IMR-90 (cell line): ENCODE results near the gene SEC61B. TPM values are rescaled to one million over a fixed set of nuclear protein-coding genes. Genes with fewer than 3 reads are reported as not detected.

ENCODE experiments used
- ATAC-seq: fragments of 200-7000 bp; cut with Tn5 transposase; 2 replicates; pipeline ENCODE4 v1.9.1; 2020; ENCODE audit warnings: low read depth, mild to moderate bottlenecking, moderate library complexity
- BruUV-seq: library from RNA; stranded (reverse); fragments of 400-500 nt; replicated peaks from 2 replicates; lab custom pipeline; 2021; lab: Mats Ljungman, UMichigan
- CTCF ChIA-PET: fragments of 300-600 bp; formaldehyde crosslinking; extraction: SDS; loops from one replicate; lab custom pipeline; 2021; ENCODE audit warnings: antibody characterized with exemption; lab: Yijun Ruan, JAX
- POLR2A ChIA-PET: fragments of 300-600 bp; sonication (Branson Sonifier 250); formaldehyde crosslinking; loops from one replicate; lab custom pipeline; 2022; ENCODE audit warnings: antibody characterized with exemption; ENCODE audit not compliant: unreplicated experiment; lab: Charles Lee
- DNase-seq: peaks from one replicate; pipeline ENCODE4 v3.0.0; 2013
- H2AFZ ChIP-seq: replicated peaks from 2 replicates; pipeline ENCODE3; 2013; ENCODE audit warnings: low read length, mild to moderate bottlenecking; ENCODE audit not compliant: poor library complexity
- H2AK5ac ChIP-seq: 2 replicates; pipeline ENCODE4 v1.6.1; 2013; ENCODE audit warnings: low read depth, low read length, inconsistent platforms
- H2AK9ac ChIP-seq: replicated peaks from 2 replicates; pipeline ENCODE3; 2013; ENCODE audit warnings: mild to moderate bottlenecking, low read depth, low read length, moderate library complexity; ENCODE audit not compliant: poor library complexity
- H2BK120ac ChIP-seq: 2 replicates; pipeline ENCODE4 v1.6.1; 2013; ENCODE audit warnings: low read depth, low read length, inconsistent platforms
- H2BK15ac ChIP-seq: 3 replicates; pipeline ENCODE4 v1.6.1; 2013; ENCODE audit warnings: low read depth, low read length, inconsistent platforms
- H2BK20ac ChIP-seq: 2 replicates; pipeline ENCODE4 v1.6.1; 2013; ENCODE audit warnings: low read depth, mild to moderate bottlenecking, inconsistent platforms, low read length, moderate library complexity
- H2BK5ac ChIP-seq: 2 replicates; pipeline ENCODE4 v1.6.1; 2013; ENCODE audit warnings: mild to moderate bottlenecking, low read depth, low read length, inconsistent platforms; ENCODE audit not compliant: poor library complexity, severe bottlenecking
- H3K14ac ChIP-seq: replicated peaks from 2 replicates; pipeline ENCODE4 v1.6.1; 2013; ENCODE audit warnings: low read depth, low read length, inconsistent platforms
- H3K18ac ChIP-seq: 2 replicates; pipeline ENCODE4 v1.6.1; 2013; ENCODE audit warnings: low read depth, low read length, control low read depth
- H3K23ac ChIP-seq: 2 replicates; pipeline ENCODE4 v1.6.1; 2013; ENCODE audit warnings: low read depth, low read length, inconsistent platforms
- H3K27ac ChIP-seq: 2 replicates; pipeline ENCODE4 v1.5.1; 2013; ENCODE audit warnings: mild to moderate bottlenecking, control low read depth, low read length; ENCODE audit not compliant: insufficient read depth
- H3K27me3 ChIP-seq: 2 replicates; pipeline ENCODE4 v1.6.1; 2013; ENCODE audit warnings: low read length; ENCODE audit not compliant: control insufficient read depth, insufficient read depth
- H3K36me3 ChIP-seq: 2 replicates; pipeline ENCODE4 v1.6.1; 2013; ENCODE audit warnings: low read length, mixed read lengths; ENCODE audit not compliant: control insufficient read depth, insufficient read depth
- H3K4ac ChIP-seq: 2 replicates; pipeline ENCODE4 v1.6.1; 2013; ENCODE audit warnings: low read depth, low read length, inconsistent platforms
- H3K4me1 ChIP-seq: 2 replicates; pipeline ENCODE4 v1.6.1; 2013; ENCODE audit warnings: low read length, mixed read lengths; ENCODE audit not compliant: control insufficient read depth, insufficient read depth
- H3K4me2 ChIP-seq: 2 replicates; pipeline ENCODE4 v1.6.1; 2013; ENCODE audit warnings: low read depth, mild to moderate bottlenecking, control low read depth, low read length, moderate library complexity
- H3K4me3 ChIP-seq: 2 replicates; pipeline ENCODE4 v1.5.1; 2013; ENCODE audit warnings: low read depth, mild to moderate bottlenecking, control low read depth, low read length, moderate library complexity; ENCODE audit not compliant: insufficient read depth
- H3K56ac ChIP-seq: 2 replicates; pipeline ENCODE4 v1.6.1; 2013; ENCODE audit warnings: low read length, inconsistent platforms; ENCODE audit not compliant: insufficient read depth; ENCODE audit errors: extremely low read depth
- H3K79me1 ChIP-seq, 2 experiments: 2 replicates each; pipeline ENCODE4 v1.6.1; 2013; ENCODE audit warnings: low read length in 2 of 2, inconsistent platforms in 1 of 2, low read depth in 1 of 2
- H3K9ac ChIP-seq: 2 replicates; pipeline ENCODE4 v1.6.1; 2013; ENCODE audit warnings: low read depth, low read length, control low read depth
- H3K9me1 ChIP-seq: 2 replicates; pipeline ENCODE4 v1.6.1; 2013; ENCODE audit warnings: low read length, inconsistent platforms; ENCODE audit not compliant: insufficient read depth
- H3K9me3 ChIP-seq: 2 replicates; pipeline ENCODE4 v1.6.1; 2013; ENCODE audit warnings: low read length; ENCODE audit not compliant: control insufficient read depth, insufficient read depth
- H4K20me1 ChIP-seq: 2 replicates; pipeline ENCODE4 v1.6.1; 2013; ENCODE audit warnings: low read length, inconsistent platforms; ENCODE audit not compliant: insufficient read depth
- H4K5ac ChIP-seq: 2 replicates; pipeline ENCODE4 v1.6.1; 2013; ENCODE audit warnings: mild to moderate bottlenecking, low read depth, low read length, control low read depth
- H4K8ac ChIP-seq, 2 experiments: 2 replicates each; pipeline ENCODE4 v1.6.1; 2013; ENCODE audit warnings: low read depth in 2 of 2, low read length in 2 of 2, control low read depth in 1 of 2, inconsistent platforms in 1 of 2
- H4K91ac ChIP-seq: 2 replicates; pipeline ENCODE4 v1.6.1; 2013; ENCODE audit warnings: low read depth, low read length, inconsistent platforms; ENCODE audit not compliant: insufficient read depth
- BHLHE40 ChIP-seq: fragments of 150-350 bp; IDR thresholded peaks from 2 replicates; pipeline ENCODE4 v1.6.1; 2016; ENCODE audit warnings: mild to moderate bottlenecking, low read depth, low read length
- CEBPB ChIP-seq: IDR thresholded peaks from 2 replicates; pipeline ENCODE4 v1.6.1; 2012; ENCODE audit warnings: low read depth, low read length, improper control_type of control experiment
- CHD1 ChIP-seq: IDR thresholded peaks from 2 replicates; pipeline ENCODE4 v1.6.1; 2012; ENCODE audit warnings: low read depth, low read length, improper control_type of control experiment
- CTCF ChIP-seq: conservative IDR thresholded peaks from 2 replicates; pipeline ENCODE4 v1.5.1; 2012; ENCODE audit warnings: mild to moderate bottlenecking, low read depth, low read length, improper control_type of control experiment
- ELK1 ChIP-seq: fragments of 150-350 bp; IDR thresholded peaks from 2 replicates; pipeline ENCODE4 v1.6.1; 2016; ENCODE audit warnings: low read depth, mild to moderate bottlenecking, low read length, moderate library complexity, borderline replicate concordance
- FOS ChIP-seq: fragments of 150-350 bp; IDR thresholded peaks from 2 replicates; pipeline ENCODE4 v1.6.1; 2016; ENCODE audit warnings: low read depth, low read length
- MAFK ChIP-seq: IDR thresholded peaks from 2 replicates; pipeline ENCODE4 v1.6.1; 2012; ENCODE audit warnings: low read depth, low read length, improper control_type of control experiment
- MAZ ChIP-seq: IDR thresholded peaks from 2 replicates; pipeline ENCODE4 v1.6.1; 2012; ENCODE audit warnings: low read depth, mild to moderate bottlenecking, low read length, improper control_type of control experiment, moderate library complexity, borderline replicate concordance
- MXI1 ChIP-seq: IDR thresholded peaks from 2 replicates; pipeline ENCODE4 v1.6.1; 2012; ENCODE audit warnings: low read depth, mild to moderate bottlenecking, low read length, moderate library complexity, borderline replicate concordance
- NFE2L2 ChIP-seq: fragments of 150-350 bp; IDR thresholded peaks from 2 replicates; pipeline ENCODE4 v1.6.1; 2016; ENCODE audit warnings: low read depth, mild to moderate bottlenecking, low read length
- POLR2A ChIP-seq: IDR thresholded peaks from 2 replicates; pipeline ENCODE4 v1.6.1; 2012; ENCODE audit warnings: mild to moderate bottlenecking, low read depth, low read length
- RAD21 ChIP-seq: IDR thresholded peaks from 2 replicates; pipeline ENCODE4 v1.6.1; 2012; ENCODE audit warnings: low read length, improper control_type of control experiment
- RCOR1 ChIP-seq: IDR thresholded peaks from 2 replicates; pipeline ENCODE4 v1.6.1; 2012; ENCODE audit warnings: mild to moderate bottlenecking, low read length, improper control_type of control experiment; ENCODE audit not compliant: insufficient replicate concordance
- RFX5 ChIP-seq: IDR thresholded peaks from 2 replicates; pipeline ENCODE4 v1.8.0; 2012; ENCODE audit warnings: low read depth, mild to moderate bottlenecking, low read length, moderate library complexity
- SMC3 ChIP-seq: fragments of 150-350 bp; IDR thresholded peaks from 2 replicates; pipeline ENCODE4 v1.6.1; 2016; ENCODE audit warnings: low read depth, mild to moderate bottlenecking, antibody characterized with exemption, low read length, moderate library complexity
- USF2 ChIP-seq: fragments of 150-350 bp; IDR thresholded peaks from 2 replicates; pipeline ENCODE4 v1.6.1; 2017; ENCODE audit warnings: mild to moderate bottlenecking, antibody characterized with exemption, low read length, low read depth
- WGBS, 2 experiments: methylation state at CpG; one replicate each; pipeline versions ENCODE4 v1.1.5 to v1.1.7; 2013; ENCODE audit warnings: missing lambda C conversion rate in 2 of 2; ENCODE audit not compliant: insufficient read length in 1 of 2; ENCODE audit errors: extremely low coverage in 2 of 2; 5-methylcytosine and 5-hydroxymethylcytosine counted together
- dilution Hi-C: fragments of 300-500 bp; cut with HindIII; formaldehyde crosslinking; loops from one replicate; pipeline ENCODE4 v1.14.3; 2018; ENCODE audit warnings: low sequenced_read_pairs; ENCODE audit not compliant: unreplicated experiment
- in situ Hi-C: fragments of 300-500 bp; cut with MboI; formaldehyde crosslinking; loops from 3 replicates; pipeline ENCODE4 v1.14.3; 2019; ENCODE audit warnings: low sequenced_read_pairs, inconsistent platforms, mixed read lengths
- intact Hi-C: fragments of 100-400 bp; cut with micrococcal nuclease; formaldehyde crosslinking; loops from 2 replicates; pipeline ENCODE4 v1.10.0; 2022
- polyA plus RNA-seq, 3 experiments: library from polyadenylated mRNA; depleted of rRNA; stranded (reverse); fragments of >200 nt; gene quantifications; 2 replicates each; pipeline ENCODE4 v1.2.3, GENCODE V29; 2012; ENCODE audit warnings: low replicate concordance in 1 of 3
- total RNA-seq: library from RNA; depleted of rRNA; stranded (reverse); fragments of >200 nt; gene quantifications from 2 replicates; pipeline ENCODE4 v1.2.3, GENCODE V29; 2012

The SEC61B gene
- total and polyA plus RNA-seq, 2 of the 4 experiments (the other 2 are of a cell fraction) = 180 to 281 TPM

- no peak overlapping the region for H4K5ac ChIP-seq
- no peak overlapping the region for H4K91ac ChIP-seq
- no CpG with 5 or more reads among the region's 1 CpG for WGBS, 2 experiments
- no peaks in the 10 kb centered on the region for H3K4me1 ChIP-seq
- no peak overlapping the region for H2BK120ac ChIP-seq
- ChIA-PET POLR2A (no interaction called here), CTCF (no interaction called here)
- H3K4me2 ChIP-seq = no peak overlapping the region
- no peak overlapping the region for H4K8ac ChIP-seq
- H3K4me3 ChIP-seq = no peak overlapping the region
- intact Hi-C loops = no loop called here
- peaks cover 12% of the 10 kb centered on the region; the same call in 1 of the 2 replicates for H4K20me1 ChIP-seq
- ATAC-seq (no peak), DNase-seq (no peak)
- no peak overlapping the region for H3K9ac ChIP-seq
- H2AK5ac ChIP-seq = no peak overlapping the region
- no peak overlapping the region for H3K56ac ChIP-seq
- H3K23ac ChIP-seq = no peak overlapping the region
- no peak overlapping the region for H2AFZ ChIP-seq
- no peak overlapping the region for H3K18ac ChIP-seq
- no TSS peak for BruUV-seq
- no peak overlapping the region for H3K14ac ChIP-seq
- H3K9me1 ChIP-seq = peaks cover 3% of the 10 kb centered on the region; the same call in 1 of the 2 replicates
- H3K4ac ChIP-seq = no peak overlapping the region
- H3K9me3 ChIP-seq = peaks cover 9% of the 10 kb centered on the region
- in situ Hi-C loops = no loop called here
- H2AK9ac ChIP-seq = no peak overlapping the region
- H2BK15ac ChIP-seq = no peak overlapping the region
- H3K27me3 ChIP-seq = no peaks in the 10 kb centered on the region
- H3K36me3 ChIP-seq = peaks cover 10% of the 10 kb centered on the region
- no peak overlapping the region for H2BK5ac ChIP-seq
- dilution Hi-C loops = no loop called here
- no peak overlapping the region for H2BK20ac ChIP-seq
- H3K79me1 ChIP-seq = peaks cover 16 to 35% of the 10 kb centered on the region in 2 experiments
- no peak overlapping the region for H3K27ac ChIP-seq
- TF ChIP-seq RFX5 (no peak), FOS (no peak), CTCF (no peak), MAZ (no peak), NFE2L2 (no peak), CEBPB (no peak), RAD21 (no peak), ELK1 (no peak), BHLHE40 (no peak), MXI1 (no peak), SMC3 (no peak), CHD1 (no peak), RCOR1 (no peak), MAFK (no peak), POLR2A (no peak), USF2 (no peak)
Observed at GRCh38 chr9:99213197-99213596, 8.9 kb upstream of the SEC61B start.
